IPS DF 4.7 (cell line): ENCODE results near the gene PLD5.
"Not testable (repeated sequence)": the region's sequence is repeated elsewhere in the genome, so short reads cannot be mapped to it uniquely, and the experiment has no call there.

ENCODE experiments used
- DNase-seq: peaks from one replicate; pipeline ENCODE4 v3.0.0-alpha.2; 2013; ENCODE audit warnings: low spot score; ENCODE audit errors: extremely low read depth

PLD5 gene

GRCh38 chr1:242214455-242214854, 310.0 kb downstream of the PLD5 start:
- DNase-seq, result not testable (repeated sequence)

GRCh38 chr1:242212961-242213360, 311.5 kb downstream of the PLD5 start:
- not testable (repeated sequence) for DNase-seq

- DNase-seq, result no peak
Observed at GRCh38 chr1:242212401-242212800, 312.1 kb downstream of the PLD5 start.

GRCh38 chr1:242211254-242212022, 313.1 kb downstream of the PLD5 start:
- no peak for DNase-seq

- DNase-seq, result not testable (repeated sequence)
Observed at GRCh38 chr1:242210316-242210715, 314.2 kb downstream of the PLD5 start.

- DNase-seq, result no peak
Observed at GRCh38 chr1:242209063-242209462, 315.4 kb downstream of the PLD5 start.

- DNase-seq, result no peak
Observed at GRCh38 chr1:242208021-242208420, 316.5 kb downstream of the PLD5 start.

- DNase-seq, result no peak
Observed at GRCh38 chr1:242206994-242207393, 317.5 kb downstream of the PLD5 start.

- no peak for DNase-seq
Observed at GRCh38 chr1:242205622-242206489, 318.6 kb downstream of the PLD5 start.

GRCh38 chr1:242203262-242203661, 321.2 kb downstream of the PLD5 start:
- DNase-seq, result no peak

GRCh38 chr1:242201090-242201489, 323.4 kb downstream of the PLD5 start:
- DNase-seq, result no peak

GRCh38 chr1:242199776-242200458, 324.6 kb downstream of the PLD5 start:
- no peak for DNase-seq

- no peak for DNase-seq
Observed at GRCh38 chr1:242197907-242198820, 326.3 kb downstream of the PLD5 start.

- no peak for DNase-seq
Observed at GRCh38 chr1:242196914-242197313, 327.6 kb downstream of the PLD5 start.

GRCh38 chr1:242196101-242196500, 328.4 kb downstream of the PLD5 start:
- DNase-seq, result no peak

- DNase-seq, result no peak
Observed at GRCh38 chr1:242189591-242189990, 334.9 kb downstream of the PLD5 start.

- no peak for DNase-seq
Observed at GRCh38 chr1:242187816-242188215, 336.7 kb downstream of the PLD5 start.

GRCh38 chr1:242187171-242187570, 337.3 kb downstream of the PLD5 start:
- no peak for DNase-seq

- no peak for DNase-seq
Observed at GRCh38 chr1:242185731-242186130, 338.8 kb downstream of the PLD5 start.

GRCh38 chr1:242184955-242185354, 339.5 kb downstream of the PLD5 start:
- no peak for DNase-seq

GRCh38 chr1:242179767-242180166, 344.7 kb downstream of the PLD5 start:
- not testable (repeated sequence) for DNase-seq
